H9 (cell line): ENCODE results near the gene PRKCB. TPM values are rescaled to one million over a fixed set of nuclear protein-coding genes. Genes with fewer than 3 reads are reported as not detected.

Experiments
- DNase-seq: peaks from one replicate; pipeline ENCODE4 v3.0.0-alpha.2; 2017
- H2AFZ ChIP-seq: one replicate; pipeline ENCODE4 v1.6.1; 2013; ENCODE audit warnings: mild to moderate bottlenecking, low read length, control low read depth, moderate library complexity
- H2AK5ac ChIP-seq: 2 replicates; pipeline ENCODE4 v1.6.1; 2013; ENCODE audit warnings: low read length, control low read depth, mixed read lengths; ENCODE audit not compliant: insufficient read length
- H2BK120ac ChIP-seq: one replicate; pipeline ENCODE4 v1.6.1; 2013; ENCODE audit warnings: low read depth, mild to moderate bottlenecking, low read length, control low read depth, inconsistent platforms; ENCODE audit not compliant: poor library complexity, severe bottlenecking
- H2BK12ac ChIP-seq: 2 replicates; pipeline ENCODE4 v1.6.1; 2013; ENCODE audit warnings: low read length, control low read depth, mixed read lengths, low read depth; ENCODE audit not compliant: insufficient read length
- H2BK15ac ChIP-seq: 2 replicates; pipeline ENCODE4 v1.6.1; 2013; ENCODE audit warnings: low read depth, low read length, control low read depth
- H2BK20ac ChIP-seq: one replicate; pipeline ENCODE4 v1.6.1; 2013; ENCODE audit warnings: low read depth, mild to moderate bottlenecking, low read length, control low read depth, inconsistent platforms; ENCODE audit not compliant: poor library complexity, severe bottlenecking
- H2BK5ac ChIP-seq: 2 replicates; pipeline ENCODE4 v1.6.1; 2013; ENCODE audit warnings: low read length, control low read depth, mixed read lengths; ENCODE audit not compliant: insufficient read length
- H3K14ac ChIP-seq: 2 replicates; pipeline ENCODE4 v1.6.1; 2013; ENCODE audit warnings: low read length, control low read depth; ENCODE audit not compliant: insufficient read depth
- H3K18ac ChIP-seq: 2 replicates; pipeline ENCODE4 v1.6.1; 2013; ENCODE audit warnings: low read depth, mild to moderate bottlenecking, mixed read lengths, low read length, control low read depth; ENCODE audit not compliant: insufficient read length
- H3K23ac ChIP-seq: 2 replicates; pipeline ENCODE4 v1.6.1; 2013; ENCODE audit warnings: low read length, control low read depth, mixed read lengths, low read depth; ENCODE audit not compliant: insufficient read length
- H3K23me2 ChIP-seq: 2 replicates; pipeline ENCODE4 v1.6.1; 2013; ENCODE audit warnings: low read depth, mild to moderate bottlenecking, mixed read lengths, low read length, control low read depth; ENCODE audit not compliant: insufficient read length, poor library complexity, severe bottlenecking
- H3K27ac ChIP-seq: 2 replicates; pipeline ENCODE4 v1.5.1; 2013; ENCODE audit warnings: low read length, control low read depth, mixed read lengths, low read depth; ENCODE audit not compliant: insufficient read length
- H3K27me3 ChIP-seq: 2 replicates; pipeline ENCODE4 v1.6.1; 2013; ENCODE audit warnings: low read length, control low read depth, inconsistent platforms; ENCODE audit not compliant: insufficient read depth
- H3K4ac ChIP-seq: 2 replicates; pipeline ENCODE4 v1.6.1; 2013; ENCODE audit warnings: low read depth, mild to moderate bottlenecking, control low read depth, inconsistent platforms, low read length, moderate library complexity
- H3K4me1 ChIP-seq: 2 replicates; pipeline ENCODE4 v1.6.1; 2013; ENCODE audit warnings: low read length, control low read depth, inconsistent platforms; ENCODE audit not compliant: insufficient read depth
- H3K4me2 ChIP-seq: 2 replicates; pipeline ENCODE4 v1.6.1; 2013; ENCODE audit warnings: low read length, control low read depth, mixed read lengths; ENCODE audit not compliant: insufficient read length, insufficient read depth
- H3K56ac ChIP-seq: 2 replicates; pipeline ENCODE4 v1.6.1; 2013; ENCODE audit warnings: low read depth, mild to moderate bottlenecking, mixed read lengths, low read length, control low read depth; ENCODE audit not compliant: insufficient read length
- H3K79me1 ChIP-seq: 2 replicates; pipeline ENCODE4 v1.6.1; 2013; ENCODE audit warnings: low read depth, mild to moderate bottlenecking, moderate library complexity, low read length, control low read depth, inconsistent platforms; ENCODE audit not compliant: insufficient read depth, poor library complexity, severe bottlenecking
- H3K79me2 ChIP-seq: 2 replicates; pipeline ENCODE4 v1.6.1; 2013; ENCODE audit warnings: low read length, control low read depth, inconsistent platforms; ENCODE audit not compliant: insufficient read depth
- H3K9ac ChIP-seq: 2 replicates; pipeline ENCODE4 v1.6.1; 2013; ENCODE audit warnings: low read length, control low read depth, mixed read lengths; ENCODE audit not compliant: insufficient read length; ENCODE audit errors: extremely low read depth
- H3K9me3 ChIP-seq: one replicate; pipeline ENCODE4 v1.6.1; 2013; ENCODE audit warnings: low read depth, low read length, inconsistent platforms; ENCODE audit not compliant: control insufficient read depth
- H3T11ph ChIP-seq: one replicate; pipeline ENCODE4 v1.6.1; 2013; ENCODE audit warnings: mild to moderate bottlenecking, low read length, control low read depth, inconsistent platforms
- H4K20me1 ChIP-seq: one replicate; pipeline ENCODE4 v1.6.1; 2013; ENCODE audit not compliant: control insufficient read depth, insufficient read length, insufficient read depth
- H4K5ac ChIP-seq: 2 replicates; pipeline ENCODE4 v1.6.1; 2013; ENCODE audit warnings: low read depth, mild to moderate bottlenecking, mixed read lengths, low read length, control low read depth; ENCODE audit not compliant: insufficient read length
- H4K8ac ChIP-seq: replicated peaks from 2 replicates; pipeline ENCODE4 v1.6.1; 2013; ENCODE audit warnings: low read length, control low read depth, mixed read lengths, low read depth; ENCODE audit not compliant: insufficient read length
- H4K91ac ChIP-seq: 2 replicates; pipeline ENCODE4 v1.6.1; 2013; ENCODE audit warnings: low read depth, mild to moderate bottlenecking, moderate library complexity, mixed read lengths, low read length, control low read depth; ENCODE audit not compliant: insufficient read length
- H3K27ac Mint-ChIP-seq, 3 experiments: 2 replicates in 2 of 3; 3 replicates in 1 of 3; pipeline ENCODE4 v1.8.0; 2020 to 2021; ENCODE audit warnings: mixed read lengths in 3 of 3, mild to moderate bottlenecking in 1 of 3, moderate library complexity in 1 of 3
- H3K27me3 Mint-ChIP-seq: 2 replicates; pipeline ENCODE4 v1.8.0; 2021; ENCODE audit warnings: low read depth, mild to moderate bottlenecking, moderate library complexity, mixed read lengths
- H3K36me3 Mint-ChIP-seq, 3 experiments: 2 replicates in 2 of 3; 3 replicates in 1 of 3; pipeline ENCODE4 v1.8.0; 2020 to 2021; ENCODE audit warnings: low read depth in 3 of 3, mixed read lengths in 3 of 3; ENCODE audit not compliant: insufficient read depth in 1 of 3
- H3K4me1 Mint-ChIP-seq, 2 experiments: 2 replicates each; pipeline ENCODE4 v1.8.0; 2020; ENCODE audit warnings: mixed read lengths in 2 of 2
- H3K4me3 Mint-ChIP-seq, 2 experiments: 2 replicates in 1 of 2; 3 replicates in 1 of 2; pipeline ENCODE4 v1.8.0; 2020 to 2021; ENCODE audit warnings: mild to moderate bottlenecking in 2 of 2, mixed read lengths in 2 of 2, moderate library complexity in 1 of 2
- H3K9me3 Mint-ChIP-seq, 2 experiments: 2 replicates in 1 of 2; 3 replicates in 1 of 2; pipeline ENCODE4 v1.8.0; 2020; ENCODE audit warnings: mild to moderate bottlenecking in 2 of 2, mixed read lengths in 2 of 2, moderate library complexity in 1 of 2
- CTCF ChIP-seq: fragments of 200-600 bp; sonication (generic); conservative IDR thresholded peaks from 3 replicates; pipeline ENCODE4 v1.8.0; 2021; ENCODE audit warnings: antibody characterized with exemption, mild to moderate bottlenecking
- WGBS: extraction: QIAGEN DNeasy Blood & Tissue Kit; methylation state at CpG from one replicate; pipeline ENCODE4 v1.1.7; 2013; ENCODE audit warnings: missing lambda C conversion rate, low lambda C conversion rate, mixed read lengths; ENCODE audit not compliant: insufficient read length; ENCODE audit errors: extremely low coverage; 5-methylcytosine and 5-hydroxymethylcytosine counted together
- total RNA-seq: library from RNA; stranded (reverse); gene quantifications from 2 replicates; pipeline ENCODE4 v1.2.1, GENCODE V29; 2021

PRKCB gene
- total RNA-seq, 1 experiment from 2014 or later = 7.0 TPM

- Mint-ChIP-seq H3K27ac (no peak overlapping the region), H3K27me3 (peaks cover 10% of the 10 kb centered on the region), H3K4me3 (no peak overlapping the region), H3K36me3 (no peaks in the 10 kb centered on the region), H3K9me3 (no peaks in the 10 kb centered on the region), H3K4me1 (no peaks in the 10 kb centered on the region)
- no peaks in the 10 kb centered on the region for H3K27me3 ChIP-seq
- no peak overlapping the region for H3K4me2 ChIP-seq
- H2BK12ac ChIP-seq = no peak overlapping the region
- H3K79me2 ChIP-seq = no peaks in the 10 kb centered on the region
- DNase-seq = no peak
- H3K4me1 ChIP-seq = no peaks in the 10 kb centered on the region
- TF ChIP-seq CTCF = no peak
- no peak overlapping the region for H3T11ph ChIP-seq
- no peak overlapping the region for H2BK120ac ChIP-seq
- H4K8ac ChIP-seq = no peak overlapping the region
- no peak overlapping the region for H3K23ac ChIP-seq
- no peaks in the 10 kb centered on the region for H3K23me2 ChIP-seq
- no peak overlapping the region for H3K27ac ChIP-seq
- no peak overlapping the region for H2BK20ac ChIP-seq
- H2BK15ac ChIP-seq = no peak overlapping the region
- H4K5ac ChIP-seq = no peak overlapping the region
- H4K20me1 ChIP-seq = no peaks in the 10 kb centered on the region
- no peak overlapping the region for H3K18ac ChIP-seq
- H3K79me1 ChIP-seq = no peaks in the 10 kb centered on the region
- H2AFZ ChIP-seq = no peak overlapping the region
- no peak overlapping the region for H3K4ac ChIP-seq
- H4K91ac ChIP-seq = no peak overlapping the region
- H3K9me3 ChIP-seq = no peaks in the 10 kb centered on the region
- H3K14ac ChIP-seq = no peak overlapping the region
- no peak overlapping the region for H2AK5ac ChIP-seq
- H3K9ac ChIP-seq = no peak overlapping the region
- no peak overlapping the region for H3K56ac ChIP-seq
- WGBS = no CpG with 5 or more reads among the region's 5 CpGs
- no peak overlapping the region for H2BK5ac ChIP-seq
These were observed 94.1 kb downstream of the PRKCB start for GRCh38 chr16:23929856-23930255.
